Left renal cortex interstitium (tissue), 4 donors: ENCODE data around the gene CLDN2. TPM values are rescaled to one million over a fixed set of nuclear protein-coding genes. Genes with fewer than 3 reads are reported as not detected.

Experiments used
- DNase-seq, 4 donors: peaks; one replicate each; pipeline ENCODE4 v3.0.0-alpha.2; 2013; ENCODE audit warnings: low read depth in 4 of 4, low spot score in 2 of 4, missing footprints in 1 of 4
- polyA plus RNA-seq, 4 donors: library from polyadenylated mRNA; unstranded; fragments of 120-200 nt; gene quantifications; one replicate each; pipeline ENCODE4 v1.2.1, GENCODE V29; 2013; ENCODE audit not compliant: insufficient read length in 4 of 4

The CLDN2 gene
- polyA plus RNA-seq, 4 donors: 42.3 to 77.1 (median 58.4) TPM

DNA sequence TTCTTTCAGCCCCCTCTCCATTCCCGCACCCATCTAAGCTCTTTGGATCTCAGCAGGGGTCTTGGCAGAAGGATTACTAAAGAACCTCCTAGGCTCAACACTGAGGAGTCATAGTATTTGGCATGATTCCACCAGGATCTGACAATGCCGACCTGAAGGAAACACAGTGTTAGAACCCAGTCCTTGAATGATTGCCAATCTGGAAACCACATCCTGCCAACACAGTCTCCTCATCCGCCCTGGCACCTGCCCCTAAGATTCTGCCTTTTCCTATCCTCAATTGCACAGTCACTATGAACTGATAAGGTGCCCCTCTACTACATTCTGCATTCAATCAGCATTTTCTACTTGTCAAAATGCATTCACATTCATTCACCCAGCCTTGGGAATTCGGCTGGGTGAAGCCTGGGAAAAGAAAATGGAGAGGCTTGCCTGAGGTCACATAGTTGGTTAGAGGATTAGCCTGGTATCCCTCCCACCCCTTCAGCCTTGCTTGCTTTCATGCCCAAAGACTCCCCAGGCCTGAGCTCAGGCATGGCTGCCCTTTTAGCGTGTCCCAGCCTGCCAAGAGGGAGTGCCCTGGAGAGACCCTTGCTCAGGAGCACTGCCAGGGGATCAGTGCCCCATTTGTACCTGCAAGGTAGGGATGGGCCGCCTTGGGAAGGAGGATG, 2.2 kb upstream of the CLDN2 start:
- DNase-seq: no peak

- no peak for DNase-seq
Observed at GRCh38 chrX:106921637-106922036, 1.4 kb downstream of the CLDN2 start.

DNA sequence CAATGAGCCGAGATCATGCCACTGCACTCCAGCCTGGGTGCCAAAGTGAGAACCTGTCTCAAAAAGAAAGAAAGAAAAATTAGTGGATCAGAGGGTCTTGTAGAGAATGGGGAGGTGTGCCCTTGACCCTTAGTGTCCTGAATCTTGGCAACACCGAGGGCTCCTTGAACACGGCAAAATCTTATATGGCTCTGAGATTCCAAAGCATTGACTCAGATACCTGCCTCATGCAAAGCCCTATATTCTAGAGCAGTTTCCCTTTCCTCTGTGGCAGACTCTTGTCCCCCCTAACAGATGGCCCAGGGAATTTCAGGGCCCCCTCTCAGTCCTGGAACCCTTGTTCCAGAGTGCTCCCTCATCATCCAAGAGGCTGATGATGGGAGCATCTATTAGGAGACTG, 6.8 kb downstream of the CLDN2 start:
- no peak for DNase-seq

DNA sequence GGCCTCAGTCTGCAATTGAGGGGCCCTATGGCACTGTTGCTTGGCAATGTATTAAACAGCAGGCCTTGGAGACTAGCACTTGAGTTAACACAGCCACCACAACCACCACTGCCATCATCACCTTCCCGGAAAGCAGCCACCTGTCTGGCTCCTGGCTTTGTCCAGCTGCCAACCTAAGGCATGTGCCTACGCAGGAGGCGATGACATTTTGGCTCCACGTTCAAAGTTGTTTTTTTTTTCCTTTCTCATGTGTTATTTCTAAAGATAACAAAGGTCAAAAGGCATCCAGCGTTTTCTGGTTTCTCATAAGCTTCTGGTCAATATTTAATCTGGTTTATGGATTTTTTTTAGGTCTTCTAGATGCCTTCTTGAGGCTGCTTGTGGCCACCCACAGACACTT, 7.5 kb downstream of the CLDN2 start:
- DNase-seq: no peak

- DNase-seq: no peak
Observed at GRCh38 chrX:106928227-106928626, 8.0 kb downstream of the CLDN2 start.

DNA sequence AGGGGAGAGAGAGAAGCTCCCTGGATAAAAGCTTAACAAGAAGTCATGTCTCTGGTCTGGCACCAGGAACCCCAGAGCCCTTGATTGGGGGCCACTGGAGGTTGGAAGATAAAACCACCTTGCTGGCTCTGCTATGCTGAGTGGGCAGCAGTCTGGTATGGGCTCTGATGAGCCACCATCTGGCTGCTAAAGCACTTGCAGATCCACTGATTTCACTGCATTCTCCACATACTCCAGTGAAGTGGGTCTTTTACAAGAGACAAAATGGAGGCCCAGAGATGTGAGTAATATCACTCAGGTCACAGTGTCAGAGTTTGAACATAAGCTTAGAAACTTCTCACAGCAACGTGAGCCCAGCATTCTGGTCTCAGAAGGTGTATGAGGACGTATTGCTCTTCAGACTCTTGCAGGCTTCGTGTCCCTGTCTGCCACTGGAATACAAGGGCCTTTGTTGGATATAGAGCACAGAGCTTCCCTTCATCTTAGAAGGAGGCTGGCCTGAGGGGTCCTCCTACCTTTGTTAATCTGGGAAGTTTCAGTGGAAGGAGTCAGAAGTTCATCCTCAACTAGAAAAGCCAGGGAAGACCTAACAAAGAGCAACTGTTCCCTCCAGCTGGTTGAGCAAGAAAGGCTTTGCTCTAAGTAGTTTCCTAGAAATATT, 11.8 kb downstream of the CLDN2 start:
- DNase-seq: no peak

- DNase-seq: no peak
Observed at GRCh38 chrX:106932492-106932923, 12.3 kb downstream of the CLDN2 start.

DNA sequence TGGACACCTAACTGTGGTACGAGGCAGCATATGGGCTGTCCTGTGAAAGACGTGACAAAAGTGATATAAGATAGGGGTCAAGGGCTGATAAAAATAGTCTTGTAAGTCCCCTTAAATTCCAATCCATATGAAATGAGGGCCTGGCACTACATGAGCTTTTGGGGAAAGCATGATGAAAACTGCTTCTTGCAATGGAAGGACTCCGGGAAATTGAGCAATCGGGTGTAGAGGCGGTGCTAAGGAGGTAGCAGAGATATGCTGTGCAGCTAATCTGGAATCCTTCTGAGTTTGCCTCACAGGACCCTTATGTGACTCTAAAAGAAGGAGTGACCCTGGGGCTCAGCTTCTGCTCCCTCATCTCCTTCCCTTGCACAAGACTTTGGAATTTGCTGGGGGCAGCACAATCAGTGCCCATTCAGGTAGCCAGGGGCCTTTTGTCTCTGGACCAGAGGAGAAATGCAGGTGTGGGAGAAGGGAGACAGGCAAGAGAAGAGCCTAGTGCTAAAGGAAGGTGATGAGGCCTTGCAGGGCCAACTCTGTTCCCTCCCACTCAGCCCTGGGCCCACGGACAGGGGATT, 12.8 kb downstream of the CLDN2 start:
- no peak for DNase-seq

GRCh38 chrX:106933538-106933961, 13.3 kb downstream of the CLDN2 start:
- no peak for DNase-seq

GRCh38 chrX:106935175-106935574, 15.0 kb downstream of the CLDN2 start:
- DNase-seq: no peak

GRCh38 chrX:106936246-106936645, 16.0 kb downstream of the CLDN2 start:
- DNase-seq: no peak

DNA sequence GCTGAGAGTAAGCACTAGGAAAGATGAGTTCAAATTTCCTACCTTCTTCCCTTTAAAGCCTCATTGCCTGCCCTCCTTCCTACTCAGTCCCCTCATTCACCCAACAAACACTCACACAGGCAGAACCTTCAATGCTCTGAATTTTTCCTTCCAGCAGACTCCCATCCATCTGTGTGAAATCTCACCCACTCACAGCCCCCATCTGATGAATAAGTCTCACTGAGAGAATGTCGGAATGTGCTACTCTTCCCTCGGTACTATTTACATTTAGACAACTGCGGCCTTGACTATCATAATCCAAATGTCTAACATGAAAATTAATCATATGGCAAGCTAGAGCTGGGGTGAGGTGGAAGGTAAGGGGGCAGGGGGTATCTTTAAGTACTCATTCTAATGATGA, 19.4 kb downstream of the CLDN2 start:
- DNase-seq: no peak

DNA sequence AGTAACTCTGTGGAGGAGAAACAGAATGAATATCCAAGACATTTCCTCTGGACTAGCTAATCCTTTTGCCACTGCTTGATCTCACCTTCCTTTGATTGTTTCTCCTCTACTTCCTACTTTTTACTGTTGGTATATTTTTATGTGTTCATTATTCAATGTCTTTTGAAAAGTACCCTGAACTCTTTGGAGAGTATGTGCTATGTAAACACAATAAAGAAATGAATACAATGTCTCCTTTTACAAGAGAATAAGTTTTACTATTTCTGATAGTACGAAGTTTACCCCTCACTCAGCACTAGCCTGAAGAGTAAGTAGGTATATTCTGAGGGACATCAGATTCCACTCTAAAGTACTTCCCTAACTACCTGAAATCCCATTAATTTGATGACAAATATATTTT, 19.9 kb downstream of the CLDN2 start:
- no peak for DNase-seq

GRCh38 chrX:106946464-106946863, 26.3 kb downstream of the CLDN2 start:
- no peak for DNase-seq

DNA sequence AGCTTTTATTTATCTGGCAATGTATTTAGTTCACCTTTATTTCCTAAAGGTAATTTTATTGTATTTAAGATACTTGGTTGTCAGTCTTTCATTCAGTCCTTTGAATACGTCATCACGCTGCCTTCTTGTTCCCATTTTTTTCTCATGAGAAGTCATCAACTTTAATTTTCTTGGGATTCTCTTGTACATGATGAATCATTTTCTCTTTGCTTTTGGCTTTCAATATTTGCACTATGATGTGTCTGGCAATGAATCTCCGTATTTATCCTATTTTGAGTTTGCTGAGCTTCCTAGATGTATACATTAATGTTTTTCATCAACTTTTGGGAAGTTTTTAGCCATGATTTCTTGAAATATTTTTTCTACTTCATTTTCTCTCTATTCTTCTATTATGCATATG, 28.4 kb downstream of the CLDN2 start:
- DNase-seq: no peak

GRCh38 chrX:106949366-106949765, 29.2 kb downstream of the CLDN2 start:
- no peak for DNase-seq

- DNase-seq: no peak
Observed at GRCh38 chrX:106950381-106950780, 30.2 kb downstream of the CLDN2 start.

- DNase-seq: no peak
Observed at GRCh38 chrX:106951230-106951629, 31.0 kb downstream of the CLDN2 start.

DNA sequence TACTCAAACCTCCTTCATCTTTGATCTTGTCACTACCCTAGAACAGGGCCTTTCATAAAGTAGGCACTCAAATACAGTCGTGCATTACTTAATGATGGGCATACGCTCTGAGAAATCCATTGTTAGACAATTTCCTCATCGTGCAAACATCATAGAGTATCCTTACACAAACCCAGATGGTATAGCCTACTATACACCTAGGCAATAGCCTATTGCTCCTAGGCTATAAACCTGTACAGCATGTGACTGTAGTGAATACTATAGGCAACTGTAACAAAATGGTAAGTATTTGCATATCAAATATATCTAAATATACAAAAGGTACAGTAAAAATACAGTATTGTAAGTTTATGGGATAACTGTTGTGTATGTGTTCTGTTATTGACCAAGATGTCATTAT, 31.9 kb downstream of the CLDN2 start:
- DNase-seq: no peak

DNA sequence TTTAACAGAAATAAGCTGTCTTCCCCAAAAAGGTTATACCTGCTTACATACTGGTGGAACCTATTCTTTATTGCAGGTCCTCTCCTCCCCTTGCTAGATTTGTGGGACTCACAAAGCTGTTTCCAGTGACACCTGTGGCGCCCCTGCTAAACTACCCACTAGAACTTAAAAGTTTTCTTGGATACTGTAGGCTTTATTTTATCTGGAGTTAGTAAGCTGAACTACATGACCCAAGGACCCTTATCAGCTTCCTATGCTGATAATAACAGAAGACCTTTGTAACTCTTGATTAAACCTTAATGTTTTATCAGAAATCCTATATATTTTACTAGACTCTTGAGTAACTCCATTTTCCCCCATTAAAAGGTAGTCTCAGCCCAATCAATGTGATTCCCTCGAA, 32.3 kb downstream of the CLDN2 start:
- DNase-seq: no peak

GRCh38 chrX:106952988-106953387, 32.8 kb downstream of the CLDN2 start:
- no peak for DNase-seq

GRCh38 chrX:106954041-106954440, 33.8 kb downstream of the CLDN2 start:
- no peak for DNase-seq
